Kidney (tissue), 14 donors: ENCODE measurements around the gene SUMF1. TPM values are rescaled to one million over a fixed set of nuclear protein-coding genes. Genes with fewer than 3 reads are reported as not detected.

Experiments used
- DNase-seq, 5 donors: peaks; one replicate each; pipeline ENCODE4 v3.0.0-alpha.2; 2013 to 2020
- FAIRE-seq: peaks from 2 replicates; lab custom pipeline; 2012; peaks lifted over from hg19 to GRCh38; lab: Jason Lieb, UNC
- H3K27ac ChIP-seq, 2 donors: one replicate each; pipeline ENCODE4 v1.7.0; 2013; ENCODE audit warnings: low read depth in 2 of 2, low read length in 2 of 2, inconsistent platforms in 1 of 2
- H3K27me3 ChIP-seq: one replicate; pipeline ENCODE4 v1.7.1; 2013; ENCODE audit warnings: low read length, inconsistent platforms; ENCODE audit not compliant: control insufficient read depth, insufficient read depth
- H3K36me3 ChIP-seq, 3 donors: one replicate each; pipeline versions ENCODE4 v1.7.0 to v1.7.1; 2013; ENCODE audit warnings: low read length in 3 of 3, control low read depth in 1 of 3, inconsistent platforms in 1 of 3; ENCODE audit not compliant: insufficient read depth in 3 of 3, control insufficient read depth in 2 of 3
- H3K4me1 ChIP-seq, 3 donors: one replicate each; pipeline versions ENCODE4 v1.7.0 to v1.7.1; 2013; ENCODE audit warnings: low read length in 3 of 3, inconsistent platforms in 1 of 3, low read depth in 1 of 3; ENCODE audit not compliant: control insufficient read depth in 2 of 3, insufficient read depth in 2 of 3
- H3K4me3 ChIP-seq, 3 donors: one replicate each; pipeline versions ENCODE4 v1.7.0 to v1.8.1; 2013; ENCODE audit warnings: low read length in 3 of 3, control low read depth in 1 of 3, inconsistent platforms in 1 of 3
- H3K9ac ChIP-seq, 3 donors: one replicate each; pipeline versions ENCODE4 v1.7.0 to v1.7.1; 2013; ENCODE audit warnings: low read length in 3 of 3, control low read depth in 1 of 3, inconsistent platforms in 1 of 3
- H3K9me3 ChIP-seq, 3 donors: one replicate each; pipeline versions ENCODE4 v1.7.0 to v1.7.1; 2013; ENCODE audit warnings: low read length in 3 of 3, control low read depth in 1 of 3, inconsistent platforms in 1 of 3; ENCODE audit not compliant: control insufficient read depth in 2 of 3, insufficient read depth in 1 of 3
- CTCF ChIP-seq: IDR thresholded peaks from 3 replicates; pipeline ENCODE4 v1.5.1; 2012; ENCODE audit warnings: mild to moderate bottlenecking, moderate library complexity, borderline replicate concordance; ENCODE audit not compliant: insufficient read depth; ENCODE audit errors: extremely low read depth
- intact Hi-C: fragments of 100-400 bp; cut with DNase I; formaldehyde crosslinking; loops from one replicate; pipeline ENCODE4 v1.11.1; 2022
- polyA plus RNA-seq: library from polyadenylated mRNA; stranded (reverse); fragments of 350-450 nt; fragmentation: Illumina TruSeq; extraction: RNeasy Lipid Tissue Mini Kit (QIAGEN cat#74804); gene quantifications from one replicate; pipeline ENCODE4 v1.2.3, GENCODE V29; 2014; ENCODE audit warnings: low read depth, low replicate concordance; ENCODE audit not compliant: insufficient read depth
- total RNA-seq: library from RNA; stranded (reverse); fragmentation: NEBNext Ultra II Directional; extraction: Animal tissue kit (Norgen Biotek cat#: 25700); gene quantifications from one replicate; pipeline ENCODE4 v1.2.1, GENCODE V29; 2021
- donor health status: control.
- donor health status: control.
- donor health status: control.
- donor health status: control.
- donor health status: control.
- donor health status: DM: yes; HTN: yes; CAD: no.
- donor health status: Normal renal cell carcinoma (clear cell type).

Gene SUMF1
- total and polyA plus RNA-seq, 2 donors from 2014 or later, result 50.1 to 50.6 TPM

- TF ChIP-seq CTCF, result no peak
- no peaks in the 10 kb centered on the region for H3K36me3 ChIP-seq
- FAIRE-seq (no peak), DNase-seq (no peak)
- no peak overlapping the region for H3K4me3 ChIP-seq
- intact Hi-C loops, result no loop called here
- no peaks in the 10 kb centered on the region for H3K9me3 ChIP-seq
- no peak overlapping the region for H3K27ac ChIP-seq
- no peaks in the 10 kb centered on the region for H3K27me3 ChIP-seq
- no peak overlapping the region for H3K9ac ChIP-seq
- no peaks in the 10 kb centered on the region for H3K4me1 ChIP-seq
These were observed 71.6 kb downstream of the SUMF1 start for GRCh38 chr3:4395448-4395847.

GRCh38 chr3:4394567-4394966, 72.5 kb downstream of the SUMF1 start:
- Histone ChIP-seq H3K27ac (no peak overlapping the region), H3K4me1 (no peaks in the 10 kb centered on the region), H3K4me3 (no peak overlapping the region), H3K9ac (no peak overlapping the region), H3K9me3 (no peaks in the 10 kb centered on the region), H3K36me3 (no peaks in the 10 kb centered on the region), H3K27me3 (no peaks in the 10 kb centered on the region)
- DNase-seq, result no peak
- intact Hi-C loops, result no loop called here
- FAIRE-seq, result no peak
- TF ChIP-seq CTCF, result no peak

- Histone ChIP-seq H3K36me3 (no peaks in the 10 kb centered on the region), H3K27me3 (no peaks in the 10 kb centered on the region), H3K9me3 (no peaks in the 10 kb centered on the region), H3K4me3 (no peak overlapping the region), H3K27ac (no peak overlapping the region), H3K4me1 (no peaks in the 10 kb centered on the region), H3K9ac (no peak overlapping the region)
- intact Hi-C loops, result no loop called here
- no peak for TF ChIP-seq CTCF
- FAIRE-seq, result no peak
- no peak for DNase-seq
These were observed 73.0 kb downstream of the SUMF1 start for GRCh38 chr3:4394048-4394447.

- FAIRE-seq, result no peak
- intact Hi-C loops, result no loop called here
These were observed 74.1 kb downstream of the SUMF1 start for GRCh38 chr3:4392992-4393391.

More at GRCh38 chr3:4392992-4393391, 74.1 kb downstream of the SUMF1 start:
- Histone ChIP-seq H3K4me3 (no peak overlapping the region), H3K27me3 (no peaks in the 10 kb centered on the region), H3K27ac (no peak overlapping the region), H3K36me3 (no peaks in the 10 kb centered on the region), H3K9ac (no peak overlapping the region), H3K4me1 (no peaks in the 10 kb centered on the region), H3K9me3 (no peaks in the 10 kb centered on the region)
- TF ChIP-seq CTCF, result no peak
- no peak for DNase-seq
